WTC11 (cell line): Measurements from ENCODE around the gene DMC1.

Experiments
- CREM ChIP-seq: sonication (generic); formaldehyde crosslinking; IDR thresholded peaks from 2 replicates; pipeline ENCODE4 v1.8.1; 2022; ENCODE audit warnings: mild to moderate bottlenecking, missing genetic modification reagents, moderate library complexity
- E2F5 ChIP-seq: sonication (generic); formaldehyde crosslinking; IDR thresholded peaks from 2 replicates; pipeline ENCODE4 v1.8.1; 2022; ENCODE audit warnings: mild to moderate bottlenecking, moderate library complexity, missing genetic modification reagents
- JUN ChIP-seq: sonication (generic); formaldehyde crosslinking; IDR thresholded peaks from 2 replicates; pipeline ENCODE4 v1.8.0; 2023; ENCODE audit warnings: mild to moderate bottlenecking, missing genetic modification reagents
- RORB ChIP-seq: fragments of 250-450 bp; sonication (Bioruptor Pico); IDR thresholded peaks from 2 replicates; pipeline ENCODE4 v1.9.0; 2021; ENCODE audit warnings: mild to moderate bottlenecking
- SMAD3 ChIP-seq: sonication (generic); formaldehyde crosslinking; IDR thresholded peaks from 2 replicates; pipeline ENCODE4 v1.8.0; 2022; ENCODE audit warnings: missing genetic modification reagents, mild to moderate bottlenecking, borderline replicate concordance
- ZNF281 ChIP-seq: sonication (generic); formaldehyde crosslinking; IDR thresholded peaks from 2 replicates; pipeline ENCODE4 v1.8.0; 2023; ENCODE audit warnings: mild to moderate bottlenecking, missing genetic modification reagents
- TF ChIP-seq, protein P1 (sequence below): fragments of 200-600 bp; IDR thresholded peaks from 2 replicates; pipeline ENCODE4 v1.8.0; 2022; ENCODE audit warnings: antibody characterized with exemption

- TF ChIP-seq ZNF281 (CRISPR knock-in tag), result no peak
- no peak for TF ChIP-seq SMAD3
- no peak for TF ChIP-seq E2F5 (CRISPR knock-in tag)
- TF ChIP-seq CREM (CRISPR knock-in tag), result no peak
- TF ChIP-seq RORB, result no peak
- no peak for TF ChIP-seq JUN (CRISPR knock-in tag)
- TF ChIP-seq, protein P1, sequence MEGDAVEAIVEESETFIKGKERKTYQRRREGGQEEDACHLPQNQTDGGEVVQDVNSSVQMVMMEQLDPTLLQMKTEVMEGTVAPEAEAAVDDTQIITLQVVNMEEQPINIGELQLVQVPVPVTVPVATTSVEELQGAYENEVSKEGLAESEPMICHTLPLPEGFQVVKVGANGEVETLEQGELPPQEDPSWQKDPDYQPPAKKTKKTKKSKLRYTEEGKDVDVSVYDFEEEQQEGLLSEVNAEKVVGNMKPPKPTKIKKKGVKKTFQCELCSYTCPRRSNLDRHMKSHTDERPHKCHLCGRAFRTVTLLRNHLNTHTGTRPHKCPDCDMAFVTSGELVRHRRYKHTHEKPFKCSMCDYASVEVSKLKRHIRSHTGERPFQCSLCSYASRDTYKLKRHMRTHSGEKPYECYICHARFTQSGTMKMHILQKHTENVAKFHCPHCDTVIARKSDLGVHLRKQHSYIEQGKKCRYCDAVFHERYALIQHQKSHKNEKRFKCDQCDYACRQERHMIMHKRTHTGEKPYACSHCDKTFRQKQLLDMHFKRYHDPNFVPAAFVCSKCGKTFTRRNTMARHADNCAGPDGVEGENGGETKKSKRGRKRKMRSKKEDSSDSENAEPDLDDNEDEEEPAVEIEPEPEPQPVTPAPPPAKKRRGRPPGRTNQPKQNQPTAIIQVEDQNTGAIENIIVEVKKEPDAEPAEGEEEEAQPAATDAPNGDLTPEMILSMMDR, result no peak
These were observed 75.0 kb downstream of the DMC1 start for GRCh38 chr22:38494939-38495338.
